GM18502 (cell line): ENCODE data around the gene HOOK1.
"Not testable (repeated sequence)": the region's sequence is repeated elsewhere in the genome, so short reads cannot be mapped to it uniquely, and the experiment has no call there.

Source experiments
- ATAC-seq: cut with Tn5 transposase; IDR thresholded peaks from one replicate; pipeline ENCODE4 v1.9.1; 2021; ENCODE audit warnings: mild to moderate bottlenecking; ENCODE audit not compliant: unreplicated experiment, poor library complexity

HOOK1 gene

GRCh38 chr1:59880735-59881134, 66.0 kb downstream of the HOOK1 start:
- ATAC-seq = no peak

DNA sequence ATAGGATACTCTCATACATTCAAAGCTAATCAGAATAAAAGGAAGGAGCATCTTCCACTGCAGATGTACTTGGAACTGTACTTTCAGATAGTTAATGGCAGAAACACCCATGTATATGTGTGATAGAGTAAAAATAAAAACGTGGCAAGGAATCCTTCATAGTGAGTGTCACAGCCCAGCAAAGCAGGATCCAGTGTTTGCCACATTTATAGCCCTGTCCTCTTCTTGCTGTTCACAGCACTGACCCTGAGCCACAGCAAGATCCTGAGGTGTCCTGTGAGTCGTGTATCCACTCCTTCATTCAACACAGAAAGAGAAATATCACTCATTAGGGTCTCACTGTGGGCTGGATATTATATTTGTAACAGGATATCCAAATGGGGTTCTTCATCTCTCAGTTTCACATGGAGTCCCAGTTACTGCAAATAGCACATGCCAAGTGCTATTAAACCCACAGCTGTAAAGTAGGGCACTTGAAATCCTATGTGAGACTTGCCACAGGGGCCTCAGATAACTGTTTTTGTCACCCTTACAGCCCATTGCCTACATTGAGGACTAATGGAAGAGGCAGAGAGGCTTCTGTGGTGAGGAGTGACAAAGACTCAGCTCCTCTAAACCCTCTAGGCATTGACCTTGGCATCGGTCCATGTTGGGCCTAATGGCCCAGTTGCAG, 70.5 kb downstream of the HOOK1 start:
- no peak for ATAC-seq

DNA sequence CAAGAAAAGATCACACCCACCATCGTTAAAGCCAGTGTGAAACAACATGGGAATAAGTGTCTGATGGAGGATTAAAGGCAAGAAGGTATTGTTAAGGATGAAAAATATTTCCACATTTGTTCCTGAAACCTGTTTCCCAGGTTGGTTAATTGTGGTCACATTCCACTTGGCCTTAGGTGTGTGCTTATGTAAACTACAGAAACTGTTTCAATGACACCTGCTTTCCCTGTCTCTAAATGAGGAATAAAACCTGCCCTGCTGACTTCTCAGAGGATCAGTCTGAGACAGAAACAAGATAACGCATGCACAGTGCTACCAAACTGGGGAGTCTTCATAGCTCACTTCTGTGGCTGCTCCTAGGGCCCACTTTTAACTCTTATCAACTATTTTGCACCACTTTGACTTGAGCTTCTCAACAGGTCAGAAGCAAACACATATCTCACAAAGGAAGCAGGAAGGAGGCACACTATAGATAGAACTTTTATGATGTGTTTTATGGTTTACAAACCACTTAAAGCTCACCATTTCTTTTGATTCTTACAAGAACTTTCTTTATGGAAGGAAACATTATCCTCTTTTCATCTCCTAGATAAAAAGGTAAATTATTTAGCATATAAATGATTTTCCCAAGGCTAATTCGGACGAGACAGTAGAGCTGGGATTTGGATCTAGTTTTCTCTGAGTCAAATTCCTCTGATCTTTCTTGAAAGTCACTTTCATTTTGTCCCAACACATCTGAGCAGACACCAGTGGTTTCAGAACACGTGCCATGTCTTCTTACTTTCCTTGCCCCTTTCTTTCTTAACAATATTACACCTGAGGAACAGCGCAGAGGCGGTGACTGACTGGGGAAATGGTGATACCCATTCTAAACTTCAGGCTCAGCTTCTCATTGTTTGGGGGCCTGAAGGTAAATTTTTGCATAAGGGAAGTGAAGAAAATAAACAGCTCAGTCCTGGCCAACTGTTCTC, 78.4 kb downstream of the HOOK1 start:
- ATAC-seq = no peak

DNA sequence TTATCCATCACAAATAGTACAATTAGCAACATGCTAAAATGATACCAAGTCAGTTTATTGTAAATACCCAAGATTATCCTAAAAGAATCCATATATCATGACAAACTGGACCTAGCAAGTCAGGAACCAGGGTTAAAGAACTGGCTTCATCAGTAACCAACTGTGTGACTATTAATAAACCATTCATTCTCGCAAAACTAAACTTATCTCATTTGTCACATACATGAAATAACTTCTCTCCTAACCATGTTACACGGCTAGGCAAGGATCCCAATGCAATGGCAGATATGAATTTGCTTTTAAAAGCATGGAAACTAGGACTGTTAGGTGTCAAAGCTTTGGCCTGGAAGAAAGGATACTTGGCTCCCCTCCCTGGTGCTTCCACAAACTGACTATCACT, 82.4 kb downstream of the HOOK1 start:
- ATAC-seq = no peak

DNA sequence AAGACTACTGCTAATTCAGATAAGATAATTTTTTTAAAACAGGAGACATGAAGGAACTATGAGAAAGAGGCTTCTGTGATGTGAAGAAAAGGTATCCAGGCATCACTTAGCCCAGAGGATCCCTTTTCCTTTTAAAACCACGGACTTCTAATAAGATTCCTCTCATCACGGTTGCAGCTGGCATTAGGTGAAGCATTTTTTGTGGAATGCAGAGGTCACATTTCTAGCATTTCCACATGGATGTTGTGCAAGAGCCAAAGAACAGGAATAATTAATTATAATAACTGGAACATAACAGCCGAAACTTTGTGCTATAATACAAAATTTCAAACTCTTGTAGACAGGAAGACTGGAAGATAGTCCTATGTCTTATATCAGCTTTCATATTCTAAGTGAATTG, 84.2 kb downstream of the HOOK1 start:
- ATAC-seq = no peak

DNA sequence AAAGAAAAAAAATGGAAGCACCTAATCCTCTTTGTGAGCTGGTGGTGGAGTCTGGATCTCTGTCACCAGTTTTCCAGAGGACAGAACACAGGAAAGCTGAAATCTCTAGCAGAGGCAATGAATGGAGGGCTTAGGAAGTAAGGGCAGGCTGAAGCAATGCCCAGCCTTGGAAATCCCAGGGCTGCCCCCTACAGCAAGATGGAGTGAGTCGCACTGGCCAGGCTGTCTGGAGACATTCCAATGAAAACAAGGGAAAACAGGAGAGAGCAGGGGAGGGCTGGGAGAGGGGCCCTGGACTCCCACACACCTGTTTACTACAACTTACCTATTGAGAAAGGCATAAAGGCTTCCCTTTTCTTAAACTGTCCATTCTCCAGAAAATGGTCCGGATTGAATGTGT, 85.9 kb downstream of the HOOK1 start:
- ATAC-seq = no peak

DNA sequence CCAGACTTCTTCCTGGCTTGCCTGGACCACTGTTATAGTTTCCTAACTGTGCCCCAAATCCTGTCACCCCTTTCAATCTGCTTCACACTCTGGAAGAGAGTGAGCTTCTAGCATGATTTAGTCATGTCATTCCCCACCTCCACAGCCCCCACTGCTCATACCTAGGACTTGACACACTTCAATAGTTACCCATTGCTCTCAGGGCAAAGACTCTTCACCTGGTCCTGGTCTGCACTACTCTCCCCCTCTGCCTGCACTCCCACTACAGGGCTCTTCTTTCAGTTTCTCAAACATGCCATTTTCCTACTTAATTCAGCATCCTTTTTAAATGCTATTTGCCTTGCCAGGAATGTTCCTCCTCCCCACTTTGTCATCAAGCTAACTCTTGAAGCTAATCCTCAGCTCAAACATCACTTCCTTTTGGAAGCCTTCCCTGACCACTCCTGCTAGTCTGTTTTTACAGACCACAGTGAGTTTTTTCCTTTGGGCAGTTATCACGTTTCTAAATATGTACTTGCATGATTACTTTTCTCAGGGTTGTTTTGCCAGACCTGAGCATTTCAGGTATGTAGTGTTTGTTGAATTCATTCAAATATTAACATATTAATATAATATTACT, 87.1 kb downstream of the HOOK1 start:
- ATAC-seq = no peak

DNA sequence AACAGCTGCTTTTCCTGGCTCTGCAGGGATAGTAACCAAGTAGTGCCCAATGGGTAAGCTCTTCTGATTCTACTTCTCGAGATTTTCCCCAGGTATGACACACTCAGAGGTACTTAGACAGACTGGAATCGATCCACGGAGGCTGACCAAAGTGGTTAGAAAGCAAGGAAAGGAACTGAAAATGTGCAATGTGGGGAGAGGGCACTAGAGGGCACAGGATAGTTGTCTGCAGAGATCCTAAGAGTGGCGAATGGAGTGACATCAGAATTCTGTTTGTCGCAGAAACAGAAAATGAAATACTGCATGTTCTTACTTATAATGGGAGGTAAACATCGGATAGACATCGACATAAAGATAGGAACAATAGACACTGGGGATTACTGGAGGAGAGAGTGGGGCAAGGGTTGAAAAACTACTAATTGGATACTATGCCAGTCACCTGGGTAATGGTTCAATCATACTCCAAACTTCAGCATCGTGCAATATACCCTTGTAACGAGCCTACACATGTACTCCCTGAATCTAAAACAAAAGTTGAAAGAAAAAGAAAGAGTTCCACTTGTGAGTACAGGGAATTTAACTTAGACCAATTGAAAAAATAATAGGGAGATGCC, 88.5 kb downstream of the HOOK1 start:
- ATAC-seq = peak; percentile 92

DNA sequence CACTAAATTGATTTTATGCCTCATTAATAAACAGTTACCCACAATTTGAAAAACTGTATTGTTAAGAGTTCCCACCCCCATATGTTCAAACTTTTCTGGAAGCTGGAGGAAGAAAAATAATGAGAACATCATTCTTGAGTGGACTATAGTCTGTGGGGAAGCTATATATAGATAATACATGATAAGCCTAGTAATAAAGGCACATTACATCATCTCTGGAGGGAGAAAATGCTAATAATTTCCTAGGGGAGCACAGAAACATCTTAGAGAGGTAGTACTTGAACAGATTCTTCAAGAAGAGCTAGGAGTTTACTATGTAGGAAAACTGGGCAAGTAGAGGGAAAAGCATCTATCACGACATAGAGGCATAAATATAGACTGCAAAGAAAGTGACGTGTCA, 92.2 kb downstream of the HOOK1 start:
- ATAC-seq = no peak

DNA sequence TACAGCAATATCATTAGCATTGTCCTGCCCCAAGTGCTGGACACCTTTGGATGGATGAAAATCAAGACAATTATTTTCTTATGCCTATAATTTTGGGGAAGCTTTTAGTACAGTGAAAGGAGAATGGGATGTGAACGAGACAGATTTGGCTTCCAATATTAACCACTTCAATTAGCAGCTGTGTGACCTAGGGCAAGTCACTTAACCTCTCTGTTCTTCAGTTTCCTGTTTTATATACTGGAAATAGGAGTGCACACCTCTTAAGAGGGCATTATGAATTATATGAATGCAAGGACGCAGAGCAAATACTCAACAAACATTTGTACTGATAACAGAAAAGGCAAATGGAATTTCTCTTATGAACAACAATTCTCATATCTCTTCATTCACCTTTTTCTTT, 93.3 kb downstream of the HOOK1 start:
- no peak for ATAC-seq

- ATAC-seq = no peak
These were observed 93.9 kb downstream of the HOOK1 start for GRCh38 chr1:59908682-59909081.

GRCh38 chr1:59914791-59915286, 100.1 kb downstream of the HOOK1 start:
- not testable (repeated sequence) for ATAC-seq

- ATAC-seq = no peak
These were observed 100.8 kb downstream of the HOOK1 start for GRCh38 chr1:59915516-59915915.

DNA sequence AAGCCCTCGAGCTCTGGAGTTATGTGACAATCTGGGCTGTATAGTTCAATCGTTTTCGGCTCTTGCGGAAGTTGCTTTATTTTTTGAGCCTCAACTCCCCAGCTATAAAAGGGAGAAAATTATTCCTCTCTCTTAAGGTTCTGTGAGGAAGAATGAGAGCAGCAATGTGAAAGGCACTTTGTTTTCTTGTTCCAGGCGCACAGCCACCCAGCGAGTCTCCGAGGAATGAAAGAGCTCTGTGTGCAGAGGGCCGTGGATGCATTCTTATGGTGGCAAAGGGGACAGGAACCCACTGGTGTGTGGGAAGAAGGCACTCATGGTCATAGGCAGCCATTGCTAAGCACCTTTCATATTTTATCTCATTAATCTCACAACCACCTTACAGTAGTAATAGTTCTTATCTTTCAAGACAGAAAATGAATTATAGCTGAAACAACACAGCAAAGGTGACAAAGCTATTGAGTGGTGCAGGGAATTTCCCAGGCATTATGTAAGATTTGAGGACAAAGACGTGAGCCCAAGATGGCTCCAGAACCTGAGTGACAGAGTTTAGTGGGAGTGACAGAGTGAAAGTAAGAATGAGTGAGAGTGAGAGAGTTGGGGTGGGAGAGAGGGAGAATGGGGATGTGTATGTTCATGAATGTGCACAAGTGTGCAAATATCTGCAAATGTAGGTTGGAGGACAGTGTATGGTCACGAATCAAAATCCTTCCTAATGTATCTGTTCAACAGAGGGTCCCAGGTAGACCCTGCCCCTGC, 102.5 kb downstream of the HOOK1 start:
- ATAC-seq = no peak

GRCh38 chr1:59917785-59918180, 103.0 kb downstream of the HOOK1 start:
- no peak for ATAC-seq

DNA sequence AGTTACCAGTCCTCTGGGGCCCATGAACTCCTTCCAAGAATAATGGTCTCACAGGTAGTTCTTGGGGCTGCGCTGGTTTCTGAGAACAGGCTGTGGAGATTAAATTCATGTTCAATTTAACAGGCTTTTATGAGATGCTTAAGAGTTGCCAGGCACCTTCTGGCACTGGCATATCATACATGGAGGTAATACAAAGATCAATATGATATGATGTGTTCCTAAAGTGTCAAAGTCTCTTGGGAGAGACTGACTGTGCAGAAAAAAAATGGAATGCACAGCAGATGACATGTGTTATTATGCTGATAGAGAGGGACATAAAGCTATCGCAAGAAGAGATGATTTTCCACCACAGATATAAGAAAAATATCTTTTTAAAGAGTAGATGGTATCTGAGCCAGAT, 105.0 kb downstream of the HOOK1 start:
- no peak for ATAC-seq

GRCh38 chr1:59921258-59921899, 106.6 kb downstream of the HOOK1 start:
- not testable (repeated sequence) for ATAC-seq

DNA sequence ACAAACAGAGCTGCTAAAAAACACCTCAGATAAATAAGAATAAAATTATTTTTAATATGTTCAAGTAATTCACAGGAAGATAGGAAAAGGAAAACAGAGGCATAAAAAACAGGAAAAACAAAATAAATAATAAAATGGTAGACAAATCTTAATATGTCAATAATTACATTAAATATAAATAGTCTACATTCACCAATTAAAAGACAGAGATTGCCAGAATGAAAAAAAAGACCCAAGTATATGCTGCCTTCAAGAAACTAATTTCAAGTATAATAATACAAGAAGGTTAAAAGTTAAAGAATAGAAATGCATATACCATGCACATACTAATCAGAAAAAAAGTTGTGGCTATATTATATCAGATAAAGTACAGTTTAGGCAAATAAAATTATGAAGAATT, 109.9 kb downstream of the HOOK1 start:
- no peak for ATAC-seq
